Epithelial cell of prostate (primary cell): ENCODE data around the gene SLC25A25.
"Not testable (repeated sequence)": the region's sequence is repeated elsewhere in the genome, so short reads cannot be mapped to it uniquely, and the experiment has no call there.

Experiments
- DNase-seq: peaks from one replicate; pipeline ENCODE4 v3.0.0-alpha.2; 2011; ENCODE audit warnings: low read depth, low spot score
- H3K27ac ChIP-seq: fragments of 450-650 bp; 2 replicates; pipeline ENCODE4 v1.5.1; 2017; ENCODE audit warnings: mild to moderate bottlenecking

Gene SLC25A25

DNA sequence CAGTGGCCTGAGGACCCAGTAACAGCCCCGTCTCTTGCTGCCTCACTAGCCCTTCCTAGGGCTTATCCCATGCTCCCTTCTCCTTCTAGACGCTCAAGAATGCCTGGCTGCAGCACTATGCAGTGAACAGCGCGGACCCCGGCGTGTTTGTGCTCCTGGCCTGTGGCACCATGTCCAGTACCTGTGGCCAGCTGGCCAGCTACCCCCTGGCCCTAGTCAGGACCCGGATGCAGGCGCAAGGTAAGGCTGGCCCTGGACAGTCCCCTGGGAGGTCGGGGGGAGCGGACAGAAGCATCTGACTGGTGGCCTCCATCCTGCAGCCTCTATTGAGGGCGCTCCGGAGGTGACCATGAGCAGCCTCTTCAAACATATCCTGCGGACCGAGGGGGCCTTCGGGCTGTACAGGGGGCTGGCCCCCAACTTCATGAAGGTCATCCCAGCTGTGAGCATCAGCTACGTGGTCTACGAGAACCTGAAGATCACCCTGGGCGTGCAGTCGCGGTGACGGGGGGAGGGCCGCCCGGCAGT is 39.0 kb downstream of the SLC25A25 start:
- H3K27ac ChIP-seq = no peak overlapping the region
- DNase-seq = no peak

- no peak for DNase-seq
- H3K27ac ChIP-seq = no peak overlapping the region
These were observed 39.6 kb downstream of the SLC25A25 start for GRCh38 chr9:128107468-128108268.

DNA sequence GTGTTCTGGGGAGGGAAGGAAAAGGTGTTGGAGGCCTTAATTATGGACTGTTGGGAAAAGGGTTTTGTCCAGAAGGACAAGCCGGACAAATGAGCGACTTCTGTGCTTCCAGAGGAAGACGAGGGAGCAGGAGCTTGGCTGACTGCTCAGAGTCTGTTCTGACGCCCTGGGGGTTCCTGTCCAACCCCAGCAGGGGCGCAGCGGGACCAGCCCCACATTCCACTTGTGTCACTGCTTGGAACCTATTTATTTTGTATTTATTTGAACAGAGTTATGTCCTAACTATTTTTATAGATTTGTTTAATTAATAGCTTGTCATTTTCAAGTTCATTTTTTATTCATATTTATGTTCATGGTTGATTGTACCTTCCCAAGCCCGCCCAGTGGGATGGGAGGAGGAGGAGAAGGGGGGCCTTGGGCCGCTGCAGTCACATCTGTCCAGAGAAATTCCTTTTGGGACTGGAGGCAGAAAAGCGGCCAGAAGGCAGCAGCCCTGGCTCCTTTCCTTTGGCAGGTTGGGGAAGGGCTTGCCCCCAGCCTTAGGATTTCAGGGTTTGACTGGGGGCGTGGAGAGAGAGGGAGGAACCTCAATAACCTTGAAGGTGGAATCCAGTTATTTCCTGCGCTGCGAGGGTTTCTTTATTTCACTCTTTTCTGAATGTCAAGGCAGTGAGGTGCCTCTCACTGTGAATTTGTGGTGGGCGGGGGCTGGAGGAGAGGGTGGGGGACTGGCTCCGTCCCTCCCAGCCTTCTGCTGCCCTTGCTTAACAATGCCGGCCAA is 40.4 kb downstream of the SLC25A25 start:
- DNase-seq = no peak
- no peak overlapping the region for H3K27ac ChIP-seq

DNA sequence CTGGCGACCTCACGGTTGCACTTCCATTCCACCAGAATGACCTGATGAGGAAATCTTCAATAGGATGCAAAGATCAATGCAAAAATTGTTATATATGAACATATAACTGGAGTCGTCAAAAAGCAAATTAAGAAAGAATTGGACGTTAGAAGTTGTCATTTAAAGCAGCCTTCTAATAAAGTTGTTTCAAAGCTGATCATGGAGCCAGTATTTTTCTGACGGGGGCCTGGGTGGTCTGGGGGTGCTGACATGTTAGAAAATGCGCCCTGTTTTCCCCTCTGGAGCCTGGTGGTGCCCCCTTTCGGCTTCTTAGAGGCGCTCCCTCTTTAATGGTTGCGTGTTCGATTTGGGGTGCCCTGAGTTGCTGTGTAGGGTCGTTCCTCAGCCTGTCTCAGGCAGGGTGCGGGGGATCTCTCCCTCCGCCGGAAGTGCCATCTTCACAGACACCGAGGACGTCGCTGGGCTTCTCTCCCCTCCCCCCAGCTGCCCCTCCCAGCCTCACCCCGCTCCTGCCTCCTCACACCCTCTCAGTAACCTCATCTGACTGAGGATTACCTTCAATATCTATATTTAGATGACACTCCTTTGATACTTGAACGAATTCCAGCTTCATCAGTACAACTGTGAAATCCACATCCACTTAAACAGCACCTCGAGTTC is 41.1 kb downstream of the SLC25A25 start:
- DNase-seq = no peak

GRCh38 chr9:128111726-128112125 is 43.7 kb downstream of the SLC25A25 start:
- H3K27ac ChIP-seq, DNase-seq: not testable (repeated sequence)

More for the DNA sequence above, 41.1 kb downstream of the SLC25A25 start:
- no peak overlapping the region for H3K27ac ChIP-seq

DNA sequence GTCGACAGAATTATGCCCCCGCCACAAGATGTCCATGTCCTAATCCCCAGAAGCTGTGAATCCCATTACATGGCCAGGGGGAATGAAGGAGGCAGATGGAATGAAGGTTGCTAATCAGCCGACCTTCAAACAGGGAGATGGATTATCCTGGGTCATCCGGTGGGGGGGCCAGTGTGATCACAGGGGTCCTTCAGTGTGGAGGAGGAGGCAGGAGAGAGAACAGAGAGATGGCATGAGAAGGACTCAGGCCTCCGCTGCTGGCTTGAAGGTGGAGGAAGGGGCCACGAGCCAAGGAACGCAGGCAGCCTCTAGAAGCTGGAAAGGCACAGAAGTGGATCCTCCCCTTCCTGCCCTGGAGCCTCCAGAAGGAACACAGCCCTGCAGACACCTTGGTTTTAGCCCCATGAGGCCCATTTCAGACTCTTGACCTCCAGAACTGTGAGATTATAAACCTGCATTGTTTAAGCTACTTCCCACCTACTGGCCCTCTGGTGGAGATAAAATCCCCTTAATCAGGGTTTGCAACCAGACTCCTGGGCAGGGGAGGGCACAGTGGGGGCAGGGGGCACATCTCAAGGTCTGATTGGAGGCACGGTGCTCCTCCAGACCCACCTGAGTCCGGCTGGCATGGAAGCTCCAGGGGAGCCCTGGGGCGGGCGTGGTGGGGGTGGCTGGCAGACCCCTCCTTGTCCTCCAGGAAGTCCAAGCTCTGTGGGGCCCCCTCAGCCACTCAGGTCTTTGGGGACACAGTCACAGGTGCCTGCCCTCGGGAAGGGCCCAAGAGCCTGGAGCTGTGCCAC is 45.7 kb downstream of the SLC25A25 start:
- no peak overlapping the region for H3K27ac ChIP-seq
- no peak for DNase-seq

DNA sequence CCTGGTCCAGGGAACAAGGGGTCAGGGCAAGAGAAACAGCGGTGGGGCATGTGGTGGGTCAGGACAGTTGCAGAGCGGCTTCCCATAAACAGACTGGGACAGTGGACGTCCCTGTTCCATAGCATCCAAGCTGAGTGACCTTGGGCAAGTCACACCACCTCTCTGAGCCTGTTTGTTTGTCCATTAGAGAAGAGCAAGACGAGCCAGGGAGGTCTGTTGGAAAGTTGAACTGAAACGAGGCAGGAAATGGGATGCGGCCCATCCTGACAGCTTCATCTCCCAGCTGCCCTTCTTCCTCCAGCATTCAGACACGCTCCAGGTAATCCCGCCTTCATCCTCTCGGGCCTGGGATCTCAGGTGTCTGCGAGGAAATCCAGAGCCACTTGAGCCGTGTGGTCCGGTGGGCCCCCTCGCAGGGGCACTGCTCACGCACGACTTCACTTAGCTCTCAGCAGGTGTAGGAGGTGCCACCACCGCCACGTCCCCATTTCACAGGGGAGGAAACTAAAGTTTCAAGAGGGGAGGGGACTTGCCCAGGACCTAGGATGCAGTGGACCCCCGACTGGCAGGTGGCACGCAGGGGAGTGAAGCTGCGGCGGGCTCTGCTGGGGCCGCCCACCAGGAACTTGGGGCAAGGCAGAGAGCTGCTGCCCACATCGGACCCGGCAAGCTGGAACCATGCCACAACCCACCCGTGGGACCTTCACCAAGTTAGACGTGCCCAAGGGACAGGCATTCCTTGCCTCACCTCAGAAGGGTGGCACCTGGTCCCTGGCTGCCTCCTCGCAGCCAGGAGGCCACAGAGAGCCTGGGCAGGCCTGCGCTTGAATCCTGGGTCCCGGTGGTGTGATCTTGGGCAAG is 46.5 kb downstream of the SLC25A25 start:
- no peak overlapping the region for H3K27ac ChIP-seq
- no peak for DNase-seq

- H3K27ac ChIP-seq = no peak overlapping the region
- DNase-seq = no peak
These were observed 47.4 kb downstream of the SLC25A25 start for GRCh38 chr9:128115187-128116103.

- no peak for DNase-seq
- no peak overlapping the region for H3K27ac ChIP-seq
These were observed 48.4 kb downstream of the SLC25A25 start for GRCh38 chr9:128116104-128117083.

DNA sequence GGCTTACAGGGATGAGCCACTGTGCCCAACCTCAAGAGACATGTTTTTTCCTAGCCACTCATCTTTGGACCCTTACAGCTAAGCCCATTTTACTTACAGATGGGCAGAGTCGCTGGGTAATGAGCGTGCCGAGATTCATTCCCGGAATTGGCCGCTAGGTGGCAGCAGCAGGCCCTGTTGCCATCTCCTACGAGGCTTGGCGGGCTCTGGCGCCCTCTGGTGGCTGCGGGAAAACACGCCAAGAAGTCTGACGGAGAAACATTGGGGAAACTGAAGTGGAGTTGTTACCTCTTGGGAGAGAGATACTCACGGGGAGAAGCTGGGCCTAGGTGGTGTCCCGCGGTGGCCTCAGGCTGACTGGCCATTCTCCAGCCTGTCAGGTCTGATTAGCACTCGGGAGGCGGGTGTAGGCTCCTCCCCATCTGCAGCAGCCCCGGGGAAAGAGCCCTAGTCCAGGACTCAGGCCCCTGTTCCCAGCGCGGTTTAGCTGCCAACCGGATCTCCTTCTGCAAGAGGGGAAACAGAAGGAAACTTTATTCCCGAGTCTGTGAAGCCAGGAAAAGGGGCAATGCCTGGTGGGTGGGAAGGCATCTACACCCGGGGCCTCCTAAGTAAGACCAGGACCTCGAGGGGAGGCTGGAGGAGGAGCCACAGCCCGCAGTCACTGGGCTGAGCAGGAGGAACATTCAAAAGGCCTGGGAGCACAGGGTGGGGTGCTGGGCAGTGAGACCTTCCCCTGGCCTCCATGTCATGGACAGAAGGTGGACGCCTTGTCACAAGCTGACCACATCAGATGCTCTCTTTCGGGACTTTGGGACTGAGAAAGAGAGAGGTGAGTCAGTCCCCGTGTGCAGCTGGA is 49.8 kb downstream of the SLC25A25 start:
- no peak for DNase-seq

DNA sequence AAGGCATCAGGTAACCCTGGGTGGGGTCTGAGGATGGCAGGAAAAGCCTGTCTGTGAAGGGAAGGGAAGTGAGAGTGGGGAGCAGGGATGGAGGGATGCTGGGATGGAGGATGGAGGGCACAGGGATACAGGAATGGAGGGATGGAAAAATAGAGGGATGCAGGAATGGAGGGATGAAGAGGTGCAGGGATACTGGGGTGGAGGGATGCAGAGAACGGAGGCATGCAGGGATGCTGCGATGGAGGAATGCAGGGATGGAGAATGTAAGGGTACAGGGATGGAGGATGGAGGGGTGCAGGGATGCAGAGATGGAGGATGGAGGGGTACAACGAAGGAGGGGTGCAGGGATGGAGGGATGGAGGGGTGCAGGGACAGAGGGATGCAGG is 50.4 kb downstream of the SLC25A25 start:
- DNase-seq = no peak
- H3K27ac ChIP-seq = no peak overlapping the region

More for the DNA sequence above, 49.8 kb downstream of the SLC25A25 start:
- no peak overlapping the region for H3K27ac ChIP-seq

- DNase-seq = no peak
These were observed 51.1 kb downstream of the SLC25A25 start for GRCh38 chr9:128118971-128119665.

DNA sequence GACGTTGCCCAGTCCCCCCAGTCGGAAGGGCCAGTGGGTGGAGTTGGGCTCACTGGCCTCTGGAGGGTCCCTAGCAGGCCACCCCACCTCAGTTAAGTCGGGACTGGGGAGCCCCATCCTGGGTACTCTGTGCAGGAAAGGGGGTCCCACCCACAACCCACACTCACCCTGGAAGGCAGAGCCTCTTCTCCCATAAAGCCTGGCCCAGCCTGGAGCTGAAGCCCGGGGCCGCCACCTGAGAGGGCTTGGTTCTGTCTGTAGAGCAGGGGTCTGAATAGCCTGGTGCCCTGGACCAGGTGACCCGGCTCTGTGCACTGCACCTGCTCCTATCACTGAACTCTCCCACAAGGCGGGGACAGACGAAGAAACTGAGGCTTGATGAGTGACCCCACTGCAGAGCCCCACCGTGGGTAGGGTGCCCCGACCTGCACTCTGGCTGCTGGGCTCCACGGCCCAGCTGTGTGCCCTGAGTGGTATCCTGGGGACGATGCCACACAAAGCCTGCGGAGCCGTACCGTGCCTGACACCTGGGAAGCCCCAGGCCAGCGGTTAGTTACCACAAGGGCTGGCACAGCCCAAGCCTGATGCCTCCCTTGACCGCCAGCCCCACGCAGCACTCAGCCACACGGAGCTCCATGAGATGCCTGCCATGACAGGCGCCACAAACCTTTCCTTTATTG is 52.2 kb downstream of the SLC25A25 start:
- H3K27ac ChIP-seq = no peak overlapping the region
- no peak for DNase-seq

More at GRCh38 chr9:128118971-128119665, 51.1 kb downstream of the SLC25A25 start:
- H3K27ac ChIP-seq = no peak overlapping the region

- no peak for DNase-seq
- no peak overlapping the region for H3K27ac ChIP-seq
These were observed 52.9 kb downstream of the SLC25A25 start for GRCh38 chr9:128120741-128121465.
